OCI-LY1 (cell line): ENCODE results near the gene ADD1.

Experiments
- H2AFZ ChIP-seq: fragments of 200-600 bp; sonication (generic), shearing (Covaris generic); 2 replicates; pipeline ENCODE4 v1.6.0; 2014; ENCODE audit warnings: antibody characterized with exemption, mild to moderate bottlenecking, low read length
- H3F3A ChIP-seq: fragments of 200-600 bp; sonication (generic), shearing (Covaris generic); 2 replicates; pipeline ENCODE4 v1.6.0; 2014; ENCODE audit warnings: mild to moderate bottlenecking, antibody characterized with exemption, low read length, moderate library complexity; ENCODE audit not compliant: insufficient read depth
- H3K27ac ChIP-seq: fragments of 200-600 bp; sonication (generic); 2 replicates; pipeline ENCODE4 v1.5.1; 2014; ENCODE audit warnings: low read length, mixed run types, mild to moderate bottlenecking, low read depth; ENCODE audit not compliant: poor library complexity, severe bottlenecking
- H3K27me3 ChIP-seq: fragments of 200-600 bp; sonication (generic); 2 replicates; pipeline ENCODE4 v1.6.0; 2014; ENCODE audit warnings: antibody characterized with exemption, mild to moderate bottlenecking, low read length, moderate library complexity; ENCODE audit not compliant: insufficient read depth
- H3K36me3 ChIP-seq: fragments of 200-600 bp; sonication (generic); 2 replicates; pipeline ENCODE4 v1.6.1; 2014; ENCODE audit warnings: mild to moderate bottlenecking, antibody characterized with exemption, low read length, moderate library complexity, mixed read lengths; ENCODE audit not compliant: insufficient read depth
- H3K4me1 ChIP-seq: fragments of 200-600 bp; sonication (generic); 2 replicates; pipeline ENCODE4 v1.5.1; 2014; ENCODE audit warnings: mild to moderate bottlenecking, low read length, moderate library complexity; ENCODE audit not compliant: insufficient read depth, severe bottlenecking
- H3K4me2 ChIP-seq: fragments of 200-600 bp; sonication (generic), shearing (Covaris generic); 2 replicates; pipeline ENCODE4 v1.6.1; 2014; ENCODE audit warnings: low read length
- H3K4me3 ChIP-seq: fragments of 200-600 bp; sonication (generic); 2 replicates; pipeline ENCODE4 v1.5.1; 2014; ENCODE audit warnings: low read length, low read depth, mild to moderate bottlenecking, mixed read lengths; ENCODE audit not compliant: poor library complexity, severe bottlenecking
- H3K79me2 ChIP-seq: fragments of 200-600 bp; shearing (Covaris generic); 2 replicates; pipeline ENCODE4 v1.6.1; 2016; ENCODE audit warnings: mixed run types, low read length, mixed read lengths; ENCODE audit not compliant: insufficient read depth
- H3K9ac ChIP-seq: fragments of 200-600 bp; sonication (generic), shearing (Covaris generic); 2 replicates; pipeline ENCODE4 v1.6.1; 2014; ENCODE audit warnings: mild to moderate bottlenecking, low read length, mixed read lengths
- H3K9me2 ChIP-seq: fragments of 200-600 bp; sonication (generic), shearing (Covaris generic); 2 replicates; pipeline ENCODE4 v1.6.1; 2014; ENCODE audit warnings: low read depth, mild to moderate bottlenecking, low read length, mixed read lengths
- H3K9me3 ChIP-seq: fragments of 200-600 bp; shearing (Covaris generic); 2 replicates; pipeline ENCODE4 v1.6.1; 2014; ENCODE audit warnings: low read length, mixed read lengths
- H4K20me1 ChIP-seq: fragments of 200-600 bp; sonication (generic), shearing (Covaris generic); 2 replicates; pipeline ENCODE4 v1.6.0; 2016; ENCODE audit warnings: mild to moderate bottlenecking, low read length; ENCODE audit not compliant: insufficient read depth
- EZH2 ChIP-seq: fragments of 200-600 bp; sonication (generic), shearing (Covaris generic); IDR thresholded peaks from 2 replicates; pipeline ENCODE4 v1.8.0; 2017; ENCODE audit warnings: borderline replicate concordance, mixed run types, mild to moderate bottlenecking, antibody characterized with exemption, low read length, moderate library complexity, mixed read lengths
- TF ChIP-seq, protein P1 (sequence below): fragments of 200-600 bp; sonication (generic), shearing (Covaris generic); IDR thresholded peaks from 2 replicates; pipeline ENCODE4 v1.5.1; 2017; ENCODE audit warnings: mild to moderate bottlenecking, antibody characterized with exemption, low read length, moderate library complexity, mixed read lengths

ADD1 gene

DNA sequence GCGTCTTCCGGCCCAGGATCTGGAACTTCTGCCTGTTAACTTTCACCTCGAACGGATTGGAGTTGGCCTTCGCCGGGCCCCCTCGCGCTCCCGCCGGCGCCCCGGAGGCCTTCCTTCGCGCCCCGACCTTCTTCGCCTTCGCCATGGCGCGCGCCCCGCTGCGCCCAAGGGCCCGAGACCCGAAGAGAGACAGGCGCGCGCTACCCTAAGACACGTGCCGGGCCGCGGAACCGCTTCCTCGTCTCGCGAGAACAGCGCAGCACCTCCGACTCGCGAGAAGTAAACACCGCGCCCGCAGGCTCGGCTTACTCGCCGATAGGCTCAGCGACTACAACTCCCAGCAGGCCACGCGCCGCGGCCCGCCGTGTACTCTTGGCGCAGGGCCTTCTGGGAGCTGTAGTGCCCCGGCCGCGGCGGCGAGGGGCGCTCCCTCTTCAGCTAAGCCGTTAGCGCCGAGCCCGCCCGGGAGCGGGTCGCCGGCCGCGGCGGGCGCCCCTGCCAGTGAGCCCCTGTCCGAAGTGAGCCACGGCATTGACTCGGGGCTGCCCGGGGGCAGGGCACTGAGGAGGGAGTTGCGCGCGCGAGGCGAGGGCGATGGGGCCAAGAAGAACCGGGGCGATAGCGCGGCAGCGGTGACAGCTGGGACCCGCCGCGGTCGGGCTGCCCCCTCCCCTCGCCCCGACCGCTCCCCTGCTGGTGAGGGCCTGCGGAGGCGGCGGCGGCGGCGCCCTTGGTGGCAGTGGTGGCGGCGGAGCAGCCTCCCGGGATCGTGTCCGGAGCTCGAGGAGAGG, 119.7 kb downstream of the ADD1 start, which contains the start of the genes GRK4 and NOP14:
TSS of gene GRK4 (plus strand) at position 397 of the 791 bp plus-strand sequence. CDS start 500 bp downstream, outside the sequence.
TSS of gene NOP14 (minus strand) at position 232 of the 791 bp plus-strand sequence. CDS start at position 145, 87 bp downstream.
- H3K4me2 ChIP-seq = peak within 1 kb of the TSS; percentile 92
- H3K4me3 ChIP-seq = peak within 1 kb of the TSS; percentile 86
- H3K27me3 ChIP-seq = no peaks in the 10 kb centered on the region
- no peaks in the 10 kb centered on the region for H3F3A ChIP-seq
- peak within 1 kb of the TSS; percentile 90 for H3K9ac ChIP-seq
- H3K9me2 ChIP-seq = no peaks in the 10 kb centered on the region
- H3K79me2 ChIP-seq = peaks cover 17% of the 10 kb centered on the region
- H3K4me1 ChIP-seq = peaks cover 14% of the 10 kb centered on the region
- no peaks in the 10 kb centered on the region for H3K9me3 ChIP-seq
- TF ChIP-seq EZH2 = no peak
- TF ChIP-seq, protein P1, sequence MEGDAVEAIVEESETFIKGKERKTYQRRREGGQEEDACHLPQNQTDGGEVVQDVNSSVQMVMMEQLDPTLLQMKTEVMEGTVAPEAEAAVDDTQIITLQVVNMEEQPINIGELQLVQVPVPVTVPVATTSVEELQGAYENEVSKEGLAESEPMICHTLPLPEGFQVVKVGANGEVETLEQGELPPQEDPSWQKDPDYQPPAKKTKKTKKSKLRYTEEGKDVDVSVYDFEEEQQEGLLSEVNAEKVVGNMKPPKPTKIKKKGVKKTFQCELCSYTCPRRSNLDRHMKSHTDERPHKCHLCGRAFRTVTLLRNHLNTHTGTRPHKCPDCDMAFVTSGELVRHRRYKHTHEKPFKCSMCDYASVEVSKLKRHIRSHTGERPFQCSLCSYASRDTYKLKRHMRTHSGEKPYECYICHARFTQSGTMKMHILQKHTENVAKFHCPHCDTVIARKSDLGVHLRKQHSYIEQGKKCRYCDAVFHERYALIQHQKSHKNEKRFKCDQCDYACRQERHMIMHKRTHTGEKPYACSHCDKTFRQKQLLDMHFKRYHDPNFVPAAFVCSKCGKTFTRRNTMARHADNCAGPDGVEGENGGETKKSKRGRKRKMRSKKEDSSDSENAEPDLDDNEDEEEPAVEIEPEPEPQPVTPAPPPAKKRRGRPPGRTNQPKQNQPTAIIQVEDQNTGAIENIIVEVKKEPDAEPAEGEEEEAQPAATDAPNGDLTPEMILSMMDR = no peak
- H3K27ac ChIP-seq = peak within 1 kb of the TSS; percentile 74
- H4K20me1 ChIP-seq = no peaks in the 10 kb centered on the region
- peaks cover 11% of the 10 kb centered on the region; the same call in 1 of the 2 replicates for H3K36me3 ChIP-seq
- no peak within 1 kb of the TSS for H2AFZ ChIP-seq

DNA sequence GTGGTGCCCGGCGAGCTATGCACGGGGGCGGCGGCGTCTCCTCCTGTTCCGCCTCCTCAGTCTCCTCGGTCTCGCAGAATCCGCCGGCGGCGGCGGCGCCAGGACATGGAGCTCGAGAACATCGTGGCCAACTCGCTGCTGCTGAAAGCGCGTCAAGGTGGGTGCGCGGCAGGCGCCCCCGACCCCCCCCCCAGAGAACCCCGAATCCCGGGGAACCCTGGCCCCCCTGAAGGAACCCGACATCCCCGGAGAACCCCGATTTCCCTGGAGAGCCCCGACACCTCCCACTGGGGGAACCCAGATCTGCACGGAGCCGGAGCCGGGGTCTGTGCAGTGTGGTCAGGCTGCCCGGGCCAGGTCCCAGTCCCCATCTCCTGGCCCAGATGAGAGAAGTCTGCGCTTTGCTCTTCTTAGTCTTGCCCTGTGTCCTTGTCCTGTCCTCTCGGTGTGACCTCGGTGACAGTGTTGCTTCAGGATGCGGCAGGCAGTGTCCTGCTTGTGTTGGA, 120.4 kb downstream of the ADD1 start:
- Histone ChIP-seq H3K9me3 (no peaks in the 10 kb centered on the region), H3K27ac (no peak overlapping the region), H3K27me3 (no peaks in the 10 kb centered on the region), H3K4me3 (peak overlapping the region; percentile 86), H2AFZ (no peak overlapping the region), H3K9ac (peak overlapping the region; percentile 64), H3K4me2 (peak overlapping the region; percentile 92), H3K79me2 (peaks cover 14% of the 10 kb centered on the region), H3K4me1 (peaks cover 14% of the 10 kb centered on the region), H4K20me1 (no peaks in the 10 kb centered on the region), H3K36me3 (peaks cover 4% of the 10 kb centered on the region; the same call in 1 of the 2 replicates), H3K9me2 (no peaks in the 10 kb centered on the region), H3F3A (no peaks in the 10 kb centered on the region)
- TF ChIP-seq, protein P1 = no peak
- no peak for TF ChIP-seq EZH2

DNA sequence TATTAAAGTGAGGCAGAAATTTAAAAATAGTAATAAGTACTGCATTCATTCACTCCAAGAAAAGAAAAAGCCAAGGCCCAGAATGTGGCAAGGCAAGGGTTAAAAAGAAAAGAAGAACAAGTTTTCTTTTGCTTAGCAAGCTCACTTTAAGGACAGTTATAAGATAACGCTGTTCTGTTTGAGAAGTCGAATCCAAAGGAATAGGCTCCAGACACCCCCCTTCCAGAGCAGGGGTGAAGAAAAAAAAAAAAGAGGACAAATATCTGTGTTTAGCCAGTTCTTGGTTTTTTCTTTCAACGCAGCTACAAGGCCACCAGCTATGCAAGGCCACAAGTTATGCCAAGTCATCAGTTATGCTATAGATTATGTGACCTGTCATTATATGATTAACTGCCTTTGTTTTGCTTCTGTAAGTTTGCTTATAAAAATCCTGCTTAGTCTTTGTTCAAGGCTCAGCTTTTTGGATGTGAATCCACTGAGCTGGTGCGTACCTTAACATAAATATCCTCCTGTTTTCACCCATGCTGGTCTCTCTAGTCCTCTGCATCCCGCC, 121.1 kb downstream of the ADD1 start:
- Histone ChIP-seq H3K9me2 (no peaks in the 10 kb centered on the region), H3K4me2 (0 out of 2 replicates have a peak overlapping the region, but pooled peaks have one; percentile 92), H3K9ac (no peak overlapping the region), H3F3A (no peaks in the 10 kb centered on the region), H3K4me1 (peaks cover 14% of the 10 kb centered on the region), H4K20me1 (no peaks in the 10 kb centered on the region), H3K79me2 (peaks cover 14% of the 10 kb centered on the region), H3K27ac (no peak overlapping the region), H3K27me3 (no peaks in the 10 kb centered on the region), H3K36me3 (peaks cover 3% of the 10 kb centered on the region; the same call in 1 of the 2 replicates), H3K9me3 (no peaks in the 10 kb centered on the region), H3K4me3 (no peak overlapping the region), H2AFZ (no peak overlapping the region)
- TF ChIP-seq EZH2 = no peak
- TF ChIP-seq, protein P1 = no peak
